ENCODE measurements around the gene MRPL54.

Gene MRPL54

GRCh38 chr19:3816566-3817218, 54.2 kb downstream of the MRPL54 start:
- no peak for TF ChIP-seq CTCF (IDR thresholded peaks at IDR 0.05; ENCODE audit: poor library complexity, severe bottlenecking)
- H3K4me3 ChIP-seq (ENCODE audit: severe bottlenecking), result no peak overlapping the region
- H3K27ac ChIP-seq (ENCODE audit: poor library complexity, severe bottlenecking), result no peak overlapping the region
- H3K4me1 ChIP-seq (ENCODE audit: insufficient read depth, poor library complexity, severe bottlenecking), result no peaks in the 10 kb centered on the region
- H3K36me3 ChIP-seq (ENCODE audit: low read depth), result no peaks in the 10 kb centered on the region
- DNase-seq (ENCODE audit: low spot score) (no peak), ATAC-seq (ENCODE audit: low read depth) (no peak)
- H3K9me3 ChIP-seq (ENCODE audit: severe bottlenecking), result no peaks in the 10 kb centered on the region
- H3K27me3 ChIP-seq (ENCODE audit: insufficient read depth, poor library complexity, severe bottlenecking), result no peaks in the 10 kb centered on the region
